Left hindlimb (tissue), 1 donor: Measurements from ENCODE around the gene MOCS1.

Experiments
- DNase-seq: peaks from one replicate; pipeline ENCODE4 v3.0.0-alpha.2; 2018

The MOCS1 gene

DNA sequence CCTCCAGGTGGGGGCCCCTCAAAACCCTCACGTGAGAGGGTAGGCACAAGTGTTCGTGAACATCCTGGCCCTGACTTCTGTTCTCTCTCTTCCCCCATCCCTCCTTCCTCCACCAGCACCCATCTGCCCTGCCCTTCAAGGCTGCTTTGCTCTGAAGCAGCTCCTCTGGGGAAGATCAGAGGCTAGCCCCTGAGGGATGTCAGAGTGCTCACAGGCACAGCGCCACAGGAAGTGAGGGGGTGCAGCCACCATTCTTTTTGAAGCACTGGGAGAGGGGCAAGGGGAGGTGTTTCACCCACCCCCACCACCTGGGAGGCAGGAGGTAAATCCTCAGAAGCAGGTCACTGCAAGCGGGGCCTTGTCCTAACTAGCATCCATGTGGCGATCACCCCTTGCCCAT lies 11.4 kb downstream of the MOCS1 start:
- no peak for DNase-seq

DNA sequence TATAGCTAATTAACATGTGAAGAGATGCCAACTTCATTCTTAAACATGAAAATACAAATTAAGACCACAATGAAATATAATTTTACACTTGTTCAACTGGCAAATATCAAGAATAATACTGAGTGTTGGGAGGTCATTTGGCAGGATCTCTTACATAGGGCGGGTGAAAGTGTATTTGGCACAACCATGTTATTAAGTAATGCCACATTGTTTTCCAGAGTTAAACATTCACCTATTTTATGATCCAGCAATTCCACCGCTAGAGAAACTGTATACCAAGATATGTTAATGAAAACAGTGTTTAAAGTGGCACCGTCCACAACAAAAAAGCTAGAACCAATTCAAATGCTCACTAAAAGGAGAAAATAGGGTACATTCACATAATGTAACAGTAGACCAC lies 14.1 kb downstream of the MOCS1 start:
- DNase-seq, result no peak

DNA sequence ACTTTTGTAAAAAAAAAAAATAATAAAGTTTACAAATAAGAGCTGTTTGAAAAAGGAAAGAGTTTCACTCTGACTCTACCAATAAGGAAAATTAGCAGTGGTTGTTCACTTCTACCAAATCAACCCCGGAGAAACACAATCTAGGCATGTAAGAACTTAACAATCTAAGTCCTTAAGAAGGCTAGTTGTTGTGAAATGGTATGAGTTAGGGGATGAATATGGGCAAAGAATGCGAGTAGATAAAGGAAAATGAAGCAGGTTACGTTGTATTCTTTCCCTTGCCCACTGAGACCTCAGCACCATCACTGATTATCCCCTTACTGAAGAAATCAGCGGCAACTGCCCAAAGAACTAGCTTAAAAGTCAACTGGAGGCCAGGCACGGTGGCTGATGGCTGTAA lies 15.4 kb downstream of the MOCS1 start:
- DNase-seq, result no peak

DNA sequence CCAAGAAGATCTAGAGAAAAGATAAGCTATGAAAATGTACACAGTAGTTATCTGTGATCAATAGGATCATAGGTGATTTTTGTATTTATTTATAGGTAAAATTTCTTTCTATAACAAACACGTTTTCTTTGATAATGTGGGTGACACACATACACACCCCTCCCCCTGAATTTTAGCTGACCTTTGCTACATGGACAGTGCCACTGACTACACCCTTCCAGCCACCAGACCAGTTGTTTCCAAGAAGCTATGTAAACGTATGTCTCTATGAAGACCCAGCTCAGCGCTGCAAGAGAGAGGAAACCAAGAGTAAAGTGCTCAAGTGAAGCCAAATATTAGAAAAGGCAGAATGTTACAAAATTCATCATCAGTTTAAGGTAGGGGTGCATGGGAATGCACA lies 16.3 kb downstream of the MOCS1 start:
- no peak for DNase-seq

DNA sequence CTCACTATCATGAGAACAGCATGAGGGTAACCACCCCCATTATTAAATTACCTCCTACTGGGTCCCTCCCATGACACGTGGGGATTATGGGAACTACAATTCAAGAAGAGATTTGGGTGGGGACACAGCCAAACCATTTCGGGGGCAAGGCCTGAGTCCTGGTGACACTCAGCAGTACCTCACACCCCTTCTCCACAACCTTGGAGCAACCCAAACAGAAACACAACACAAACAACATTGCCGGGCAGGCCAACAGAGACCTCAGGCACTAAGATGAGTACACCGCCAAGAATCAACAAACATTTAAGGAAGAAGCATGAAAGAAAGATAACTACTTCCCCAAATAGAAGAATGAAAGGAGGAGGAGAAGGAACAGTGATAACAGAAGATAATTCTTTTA lies 16.9 kb downstream of the MOCS1 start:
- DNase-seq, result no peak

DNA sequence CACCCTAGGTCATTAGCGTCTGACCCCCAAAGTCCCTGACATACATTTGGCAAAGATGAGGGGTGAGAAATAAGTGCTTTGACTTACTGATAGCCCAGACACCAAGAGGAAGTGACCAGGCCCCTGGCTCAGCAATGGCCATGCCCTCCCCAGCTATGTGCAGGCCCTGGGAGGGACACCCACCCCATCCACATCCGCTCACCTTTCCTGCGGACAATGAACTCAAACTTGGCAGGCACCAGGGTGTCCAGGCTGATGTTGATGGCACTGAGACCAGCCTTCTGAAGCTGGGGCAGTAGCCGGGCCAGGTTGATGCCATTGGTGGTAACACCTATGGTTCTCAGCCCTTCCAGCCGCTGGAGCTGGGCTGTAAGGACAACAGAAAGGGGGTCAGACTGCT lies 18.4 kb downstream of the MOCS1 start:
- DNase-seq, result no peak

DNA sequence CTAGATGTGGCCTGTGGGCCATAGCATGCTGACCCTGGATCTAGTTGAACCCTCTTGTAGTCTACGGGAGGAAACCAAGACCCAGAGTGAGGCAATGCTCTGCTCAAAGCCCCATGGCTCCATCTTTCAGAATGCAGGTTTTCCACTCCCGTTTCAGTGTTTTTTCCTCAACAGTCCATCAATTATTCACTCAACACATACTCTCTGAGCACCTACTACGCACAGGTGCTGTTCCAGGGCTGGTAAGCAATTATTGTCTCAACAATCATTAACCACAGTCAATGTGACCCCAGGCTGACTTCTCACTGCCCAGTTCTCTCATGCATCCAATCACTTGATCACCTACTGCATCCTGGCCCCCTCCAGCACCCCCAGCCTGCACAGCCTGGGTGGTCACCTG lies 20.0 kb downstream of the MOCS1 start:
- no peak for DNase-seq

DNA sequence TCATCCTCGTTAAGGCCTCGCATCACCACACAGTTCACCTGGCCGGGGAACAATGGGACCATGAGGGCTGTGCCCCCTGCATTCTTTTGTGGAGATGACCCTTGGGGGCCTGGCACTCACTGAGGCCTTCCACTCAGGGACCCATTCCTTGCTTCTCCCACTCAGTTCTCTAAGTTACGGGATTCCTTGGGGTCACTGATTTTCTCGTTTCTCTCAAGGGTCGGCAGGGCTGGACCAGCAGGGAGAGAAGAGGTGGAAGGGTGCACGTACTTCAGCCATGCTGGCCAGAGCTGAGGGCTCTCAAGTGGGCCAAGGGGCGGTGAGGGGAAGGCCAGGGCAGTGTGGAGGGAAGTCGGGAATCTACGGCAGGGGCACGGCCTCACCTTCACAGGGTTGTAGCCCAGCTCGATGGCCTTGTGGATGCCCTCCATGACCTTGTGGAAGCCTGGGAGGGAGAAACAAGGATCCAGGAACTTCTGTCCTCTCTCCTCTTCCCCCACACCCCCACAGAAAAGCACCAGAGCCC lies 20.8 kb downstream of the MOCS1 start:
- no peak for DNase-seq

DNA sequence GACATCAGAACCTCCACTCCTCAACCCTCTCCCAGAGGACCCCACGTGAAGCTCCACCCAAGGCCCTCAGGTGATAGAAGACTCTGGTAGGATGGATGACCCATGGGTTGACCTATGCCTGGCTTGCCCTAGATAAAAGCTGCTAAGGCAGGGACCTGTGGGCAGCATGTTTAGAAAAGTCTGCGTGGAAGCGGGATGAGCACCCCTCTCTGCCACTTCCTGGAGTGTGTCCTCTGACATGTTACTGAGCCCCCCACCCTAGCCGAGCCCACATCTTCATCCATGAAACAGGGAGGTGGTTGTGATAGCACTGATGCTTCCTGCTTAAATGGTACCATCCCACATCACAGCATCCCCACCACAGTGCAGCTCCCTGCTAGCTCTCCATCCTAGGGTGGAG lies 21.8 kb downstream of the MOCS1 start:
- no peak for DNase-seq

DNA sequence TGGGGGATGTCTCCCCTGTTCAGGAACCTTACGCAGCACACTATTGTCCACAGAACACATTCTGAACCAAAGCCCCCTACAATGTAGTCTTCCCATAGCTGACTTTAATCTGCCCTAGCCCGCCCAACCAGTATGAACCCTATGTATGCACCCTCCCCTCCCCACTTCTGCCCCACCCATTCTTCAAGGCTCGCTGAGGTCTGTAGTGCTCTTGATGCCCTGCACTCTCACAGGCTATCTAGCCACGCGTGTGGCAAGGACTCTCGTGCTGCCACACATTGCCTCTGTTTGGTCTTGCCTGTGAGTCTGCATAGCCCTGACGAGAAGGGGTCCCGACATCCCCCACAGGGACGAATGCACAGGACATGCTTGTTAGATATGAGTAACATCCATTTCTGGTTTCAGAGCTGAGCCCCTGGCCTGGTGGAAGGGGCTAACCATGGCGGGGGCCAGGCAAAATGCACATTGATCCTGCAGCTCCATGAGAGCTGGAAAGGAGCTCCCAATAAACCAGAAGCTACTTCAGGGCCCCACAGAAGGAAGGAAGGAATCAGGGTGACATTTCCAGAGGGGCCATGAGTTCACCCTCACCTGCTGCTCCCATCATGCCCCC lies 22.6 kb downstream of the MOCS1 start:
- peak; percentile 11 for DNase-seq

DNA sequence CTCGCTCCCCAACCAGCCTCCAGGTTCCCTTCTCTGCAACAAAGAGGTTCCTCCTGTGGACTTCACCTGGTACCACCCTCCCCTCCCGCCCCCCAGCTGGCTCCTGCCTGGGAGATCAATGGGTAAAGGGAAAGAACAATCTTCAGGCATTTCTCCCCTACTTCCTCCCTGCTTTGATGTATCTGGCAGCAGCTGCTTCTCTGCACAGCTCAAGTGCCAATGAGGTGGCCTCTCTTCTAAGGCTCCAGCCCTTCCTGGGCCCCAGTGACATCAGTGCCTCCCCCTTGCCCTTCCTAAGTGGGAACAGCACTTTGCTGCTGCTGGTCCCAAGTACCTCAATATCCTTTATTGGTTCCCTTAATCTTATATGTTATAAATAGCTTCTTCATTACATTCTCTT lies 23.5 kb downstream of the MOCS1 start:
- peak; percentile 8 for DNase-seq

DNA sequence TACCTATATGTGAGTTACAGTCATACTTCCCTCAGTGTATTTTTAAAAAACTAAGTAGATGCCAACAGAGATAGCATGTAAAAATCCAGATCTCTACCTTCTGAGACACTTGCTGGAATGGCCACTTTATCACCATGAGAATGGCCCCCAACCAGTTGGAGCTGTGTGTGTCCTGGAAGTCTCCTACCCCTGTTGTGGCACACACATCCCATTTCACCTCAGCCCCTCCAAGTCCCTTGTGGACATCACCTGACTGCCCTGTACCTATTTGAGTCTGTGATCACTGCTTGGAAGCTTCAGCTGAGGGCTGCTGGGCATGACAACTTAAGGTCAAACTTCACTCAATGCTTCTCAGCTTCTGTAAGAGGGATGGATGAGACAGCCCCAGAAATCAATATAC lies 24.1 kb downstream of the MOCS1 start:
- no peak for DNase-seq

DNA sequence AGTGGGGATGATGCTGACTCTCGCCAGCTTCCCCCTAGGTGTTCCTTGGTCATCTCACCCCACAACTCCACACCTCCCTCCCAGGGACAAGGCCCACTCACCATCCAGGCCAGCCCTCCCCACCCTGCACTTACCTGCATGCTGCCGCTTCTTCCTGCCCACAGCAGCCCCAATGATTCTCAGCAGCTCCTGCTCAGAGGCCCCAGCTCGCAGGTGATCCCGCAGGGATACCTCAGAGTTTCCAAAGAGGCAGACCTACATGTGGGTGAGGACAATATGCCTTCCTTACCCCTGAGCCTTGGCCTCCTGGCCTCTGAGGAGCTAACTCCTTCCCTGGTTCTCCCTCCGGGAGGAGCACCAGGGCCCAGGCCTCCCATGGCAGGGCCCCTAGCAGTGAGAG lies 24.6 kb downstream of the MOCS1 start:
- peak; percentile 15 for DNase-seq

DNA sequence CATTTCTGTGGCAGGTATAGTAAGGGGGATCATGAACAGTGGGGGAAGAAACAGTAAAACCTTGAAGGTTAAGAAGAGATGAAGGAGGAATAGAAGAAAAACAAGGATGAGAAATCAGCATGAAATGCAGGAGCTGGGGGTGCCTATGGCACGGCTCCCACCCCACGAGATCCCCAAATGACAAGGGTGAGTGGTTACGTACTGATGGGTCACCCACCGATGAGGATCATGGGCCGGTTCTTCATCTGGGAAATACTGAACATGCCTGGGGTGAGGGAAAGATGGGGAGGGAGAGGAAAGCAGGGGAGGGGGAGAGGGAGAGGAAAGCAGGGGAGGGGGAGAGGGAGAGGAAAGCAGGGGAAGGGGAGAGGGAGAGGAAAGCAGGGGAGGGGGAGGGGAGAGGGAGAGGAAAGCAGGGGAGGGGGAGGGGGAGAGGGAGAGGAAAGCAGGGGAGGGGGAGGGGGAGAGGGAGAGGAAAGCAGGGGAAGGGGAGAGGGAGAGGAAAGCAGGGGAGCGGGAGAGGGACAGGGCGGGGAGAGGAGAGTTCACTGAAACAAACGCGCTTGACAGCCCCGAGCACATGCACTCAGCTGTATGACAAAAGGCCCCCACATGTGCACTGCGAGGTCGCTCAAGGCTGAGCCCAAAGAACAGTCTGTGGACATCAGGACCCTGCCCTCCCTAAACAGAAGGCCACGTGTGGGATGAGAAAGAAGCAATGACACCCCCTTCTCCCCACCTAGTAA lies 25.3 kb downstream of the MOCS1 start:
- peak; percentile 2 for DNase-seq

DNA sequence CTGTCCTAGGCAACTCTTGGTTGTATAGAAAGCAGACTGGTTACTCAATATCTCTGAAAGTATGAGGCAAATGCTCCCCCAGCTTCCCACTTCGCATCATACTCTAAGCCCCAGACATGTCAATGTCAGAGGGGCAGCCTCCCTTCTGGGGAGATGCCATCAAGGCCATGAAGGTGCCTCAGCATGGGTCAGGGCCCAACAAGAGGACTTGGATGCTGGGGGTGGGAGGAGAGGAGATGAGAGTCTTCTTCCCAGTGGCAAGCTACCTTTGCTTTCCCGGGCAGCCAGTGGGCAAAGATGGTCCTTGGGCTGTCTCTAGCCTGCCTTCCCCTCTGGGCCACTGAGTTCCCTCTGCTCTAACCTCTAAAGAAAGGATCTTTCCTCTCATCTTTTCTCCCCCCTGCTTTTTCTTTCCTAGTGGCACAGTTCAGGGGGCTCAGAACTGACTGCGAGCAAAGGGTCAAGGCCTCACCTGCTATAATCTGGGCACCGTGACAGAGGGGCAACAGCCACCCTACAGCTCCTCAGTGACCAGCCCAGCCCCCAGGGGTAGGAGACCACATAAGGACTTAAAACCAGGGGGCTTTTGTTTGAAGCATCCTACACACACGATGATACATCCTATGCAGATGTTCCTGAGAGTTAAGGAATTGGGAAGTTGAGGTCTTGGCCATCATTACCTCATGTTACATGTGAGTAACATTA lies 26.2 kb downstream of the MOCS1 start:
- DNase-seq, result peak; percentile 15

DNA sequence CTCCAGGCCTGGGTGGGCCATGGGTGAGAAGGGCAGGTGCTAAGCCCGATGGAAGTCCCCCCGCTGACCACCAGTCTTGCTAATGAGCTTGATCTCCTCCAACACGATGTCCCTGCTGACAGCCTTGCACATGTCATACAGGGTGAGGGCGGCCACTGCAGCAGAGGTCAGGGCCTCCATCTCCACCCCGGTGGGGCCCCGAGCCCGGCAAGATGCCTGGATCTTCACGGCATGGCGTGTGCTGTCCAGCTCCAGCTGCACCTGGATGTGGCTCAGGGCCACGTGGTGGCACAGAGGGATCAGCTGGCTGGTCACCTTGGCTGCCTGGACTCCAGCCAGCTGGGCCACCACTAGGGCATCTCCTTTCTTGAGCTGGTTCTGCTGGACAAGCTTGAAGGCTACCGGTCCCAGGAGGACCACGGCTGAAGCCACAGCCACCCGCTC lies 27.9 kb downstream of the MOCS1 start:
- peak; percentile 25 for DNase-seq

DNA sequence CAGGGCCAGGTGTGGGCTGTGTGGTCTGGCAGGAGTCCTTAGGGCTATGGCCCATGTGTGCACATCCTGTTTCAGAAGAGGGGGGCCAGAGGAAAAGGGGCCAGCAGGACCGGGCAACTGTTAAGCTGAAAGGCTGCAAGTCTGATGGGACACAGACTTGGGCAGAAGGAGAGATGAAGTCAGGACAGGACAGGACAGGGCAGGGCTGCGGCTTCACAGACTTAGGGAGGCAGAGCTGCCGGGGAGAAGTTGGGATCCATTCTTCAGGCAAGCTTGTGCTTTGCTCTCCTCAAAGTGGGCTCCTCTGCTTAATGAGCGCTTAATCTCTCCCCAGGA lies 28.7 kb downstream of the MOCS1 start:
- DNase-seq, result peak; percentile 13

DNA sequence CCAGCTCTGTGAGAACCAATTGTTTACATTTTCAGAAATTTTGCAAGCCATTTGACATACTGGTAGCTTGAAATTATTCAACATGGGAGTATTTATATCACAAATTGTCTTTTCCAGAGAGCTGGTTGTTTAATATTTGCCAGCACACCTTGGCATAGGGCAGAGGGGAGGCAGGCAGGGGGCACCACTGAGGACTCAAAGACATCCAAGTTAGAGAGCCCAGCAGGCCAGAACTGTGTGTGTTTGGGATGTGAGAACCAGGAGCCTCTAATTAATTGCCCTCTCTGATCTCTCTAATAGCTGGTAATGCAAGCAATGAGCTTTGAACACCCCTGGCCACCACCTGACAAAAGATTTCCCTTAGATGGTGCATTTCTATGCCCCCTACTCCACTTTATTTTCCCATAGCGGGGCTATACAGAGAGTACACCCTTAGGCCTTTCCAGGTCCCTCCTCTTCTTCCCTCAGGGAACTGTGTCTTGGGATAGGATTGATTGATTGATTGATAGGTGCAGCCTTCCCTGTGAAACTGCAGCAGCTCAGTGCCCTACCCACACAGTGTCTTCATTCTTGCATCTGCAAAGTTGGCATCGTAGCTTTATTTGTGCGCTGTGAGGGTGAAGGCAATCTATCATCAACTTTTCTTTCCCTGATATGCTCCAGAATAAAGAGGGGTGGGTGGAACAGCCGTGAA lies 29.2 kb downstream of the MOCS1 start:
- no peak for DNase-seq

DNA sequence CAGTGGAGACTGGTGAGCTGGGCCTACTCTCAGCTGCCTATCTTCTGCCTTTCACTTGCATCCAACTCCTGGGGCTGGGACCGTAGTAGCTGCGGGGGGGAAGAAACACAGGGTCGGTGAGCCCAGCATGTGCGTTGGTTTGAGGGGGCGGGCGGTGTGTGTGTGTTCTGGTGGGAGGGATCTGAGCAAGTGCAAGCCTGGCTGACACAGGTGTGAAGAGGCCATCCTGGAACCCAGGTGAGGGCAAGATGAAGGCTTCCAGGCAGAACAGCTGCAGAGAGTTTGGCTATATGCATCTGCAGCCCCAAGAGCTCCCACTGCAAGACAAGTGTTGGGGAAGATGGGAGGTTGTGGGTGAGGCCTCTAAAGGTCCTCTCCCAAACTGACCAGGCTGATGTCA lies 30.6 kb downstream of the MOCS1 start:
- no peak for DNase-seq

DNA sequence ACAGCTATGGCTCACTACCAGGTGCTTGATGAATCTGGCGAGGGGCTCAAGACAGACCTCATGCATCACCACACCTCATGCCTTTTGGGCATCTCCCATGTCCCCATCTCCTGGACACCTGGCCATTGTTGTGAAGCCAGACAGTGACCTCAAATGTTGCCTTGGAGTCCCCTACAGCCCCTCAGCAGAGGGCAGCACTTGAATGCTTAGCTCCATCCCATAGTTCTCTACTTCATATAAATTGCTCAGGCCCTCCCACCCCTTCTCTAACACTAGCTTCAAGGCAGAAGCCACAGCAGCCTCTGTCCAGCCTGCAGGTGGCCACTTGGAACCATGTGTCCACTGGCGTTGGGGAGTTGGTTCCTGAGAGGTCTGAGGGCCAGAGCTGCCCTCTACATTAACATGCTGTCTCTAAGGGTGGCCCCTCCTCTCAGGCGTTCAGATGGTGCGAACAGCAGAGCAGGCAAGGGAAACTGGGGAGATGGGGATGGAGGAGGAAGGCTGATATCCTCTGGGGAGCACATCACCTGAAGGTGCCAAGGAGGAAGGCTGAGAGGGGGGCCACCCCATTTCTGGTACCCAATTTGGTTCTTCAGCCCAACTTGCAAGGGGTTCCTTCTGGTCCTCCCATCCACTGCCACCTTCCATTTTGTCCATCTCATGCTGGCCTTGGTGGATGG lies 31.3 kb downstream of the MOCS1 start:
- peak; percentile 22 for DNase-seq

DNA sequence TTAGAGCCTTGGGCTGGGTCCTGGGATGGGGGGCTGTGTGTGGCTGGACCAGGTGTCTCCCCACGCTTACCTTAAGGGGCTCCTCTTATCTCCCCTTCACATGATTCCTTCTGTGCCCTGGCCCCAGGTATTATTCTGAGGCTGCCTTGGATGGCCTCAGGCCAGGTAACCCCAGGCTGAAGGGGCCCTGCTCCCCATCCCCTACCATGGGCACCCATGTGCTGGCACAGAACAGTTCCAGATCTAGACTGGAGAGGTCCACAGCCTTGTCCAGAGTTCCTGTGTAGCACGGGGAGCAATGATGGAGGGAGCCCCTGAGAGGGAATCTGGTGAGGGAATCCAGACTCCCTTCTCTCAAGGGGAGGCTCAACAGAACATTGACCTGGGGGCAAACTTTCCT lies 32.1 kb downstream of the MOCS1 start:
- DNase-seq, result no peak

DNA sequence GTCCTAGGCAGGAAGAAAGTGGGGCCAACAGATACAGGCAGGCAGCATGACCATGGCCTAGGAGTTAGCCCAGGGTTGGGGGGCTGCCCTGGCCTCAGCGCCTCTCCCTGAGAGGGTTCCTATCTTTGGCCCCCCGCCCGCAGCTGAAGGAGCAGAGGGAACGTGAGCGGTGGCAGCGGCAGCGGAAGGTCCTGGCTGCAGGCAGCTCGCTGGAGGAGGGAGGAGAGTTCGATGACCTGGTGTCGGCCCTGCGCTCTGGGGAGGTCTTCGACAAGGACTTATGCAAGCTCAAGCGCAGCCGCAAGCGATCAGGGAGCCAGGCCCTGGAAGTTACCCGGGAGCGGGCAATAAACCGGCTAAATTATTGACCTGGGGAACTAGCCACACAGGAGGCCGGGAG lies 32.6 kb downstream of the MOCS1 start:
- no peak for DNase-seq

DNA sequence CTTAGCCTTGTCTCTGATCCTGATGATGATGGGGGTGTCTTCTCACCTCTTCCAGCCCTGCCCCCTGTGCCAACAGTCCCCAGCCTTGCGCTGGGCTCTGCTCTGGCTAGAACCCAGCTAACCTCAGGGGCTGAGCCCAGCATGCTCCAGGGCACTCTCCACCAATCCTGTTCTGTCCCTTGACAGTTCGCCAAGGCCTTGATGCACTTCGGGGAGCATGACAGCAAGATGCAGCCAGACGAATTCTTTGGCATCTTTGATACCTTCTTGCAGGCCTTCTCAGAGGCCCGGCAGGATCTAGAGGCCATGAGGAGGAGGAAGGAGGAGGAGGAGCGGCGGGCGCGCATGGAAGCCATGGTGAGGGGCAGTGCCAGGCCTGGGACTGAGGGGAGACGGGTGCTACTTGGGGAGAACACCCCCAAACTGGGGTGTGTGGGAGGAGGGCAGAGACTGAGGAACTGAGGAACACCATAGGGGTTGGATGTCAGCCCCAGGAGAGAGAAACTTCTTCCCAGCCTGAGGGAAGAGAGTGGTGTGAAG lies 33.1 kb downstream of the MOCS1 start:
- no peak for DNase-seq
